GM23248 (cell line): ENCODE results near the gene KRTAP10-9.

Experiments
- EZH2 ChIP-seq: fragments of 200-600 bp; sonication (generic); IDR thresholded peaks from 2 replicates; pipeline ENCODE4 v1.6.1; 2018; ENCODE audit warnings: antibody characterized with exemption, mild to moderate bottlenecking; ENCODE audit not compliant: insufficient read depth, poor library complexity, severe bottlenecking
- EZH2phosphoT487 ChIP-seq: fragments of 200-600 bp; sonication (generic); IDR thresholded peaks from 2 replicates; pipeline ENCODE4 v1.6.1; 2018; ENCODE audit warnings: antibody characterized with exemption, moderate library complexity, mild to moderate bottlenecking, low read depth; ENCODE audit not compliant: insufficient read depth

GRCh38 chr21:44626262-44626661 lies 631 bp upstream of the KRTAP10-9 start:
- no peak for TF ChIP-seq EZH2phosphoT487
- no peak for TF ChIP-seq EZH2
